Activated naive CD8-positive, alpha-beta T cell treated with anti-CD3 and anti-CD28 coated beads for 36 hours (primary cell): Measurements from ENCODE around the gene PRKN. TPM values are rescaled to one million over a fixed set of nuclear protein-coding genes. Genes with fewer than 3 reads are reported as not detected.

Source experiments
- DNase-seq: peaks from one replicate; pipeline ENCODE4 v3.0.0; 2021
- H3K27ac Mint-ChIP-seq: one replicate; pipeline ENCODE4 v1.8.0; 2022; ENCODE audit warnings: mild to moderate bottlenecking, moderate library complexity, mixed read lengths
- H3K27me3 Mint-ChIP-seq: one replicate; pipeline ENCODE4 v1.8.0; 2022; ENCODE audit warnings: mild to moderate bottlenecking, mixed read lengths
- H3K36me3 Mint-ChIP-seq: one replicate; pipeline ENCODE4 v1.8.0; 2021; ENCODE audit warnings: mild to moderate bottlenecking, mixed read lengths
- H3K4me1 Mint-ChIP-seq: one replicate; pipeline ENCODE4 v1.8.0; 2021; ENCODE audit warnings: mixed read lengths
- H3K4me3 Mint-ChIP-seq: one replicate; pipeline ENCODE4 v1.8.0; 2022; ENCODE audit warnings: mild to moderate bottlenecking, moderate library complexity, mixed read lengths
- H3K9me3 Mint-ChIP-seq: one replicate; pipeline ENCODE4 v1.8.0; 2022; ENCODE audit warnings: mixed read lengths
- total RNA-seq, 2 experiments: library from RNA; stranded (reverse); gene quantifications; one replicate each; pipeline ENCODE4 v1.2.3, GENCODE V29; 2021

Gene PRKN
- total RNA-seq, 2 experiments from 2014 or later: 0.26 to 0.52 TPM

GRCh38 chr6:162187168-162187935 is 540.2 kb downstream of the PRKN start:
- Mint-ChIP-seq H3K4me3 (no peak overlapping the region), H3K27me3 (no peaks in the 10 kb centered on the region), H3K9me3 (peaks cover 6% of the 10 kb centered on the region), H3K36me3 (peaks cover 2% of the 10 kb centered on the region), H3K27ac (no peak overlapping the region), H3K4me1 (no peaks in the 10 kb centered on the region)
- no peak for DNase-seq

- Mint-ChIP-seq H3K36me3 (peaks cover 2% of the 10 kb centered on the region), H3K9me3 (peaks cover 6% of the 10 kb centered on the region), H3K27ac (no peak overlapping the region), H3K4me1 (peaks cover 8% of the 10 kb centered on the region), H3K4me3 (no peak overlapping the region), H3K27me3 (no peaks in the 10 kb centered on the region)
- DNase-seq: no peak
Observed at GRCh38 chr6:162184465-162184864, 543.1 kb downstream of the PRKN start.

DNA sequence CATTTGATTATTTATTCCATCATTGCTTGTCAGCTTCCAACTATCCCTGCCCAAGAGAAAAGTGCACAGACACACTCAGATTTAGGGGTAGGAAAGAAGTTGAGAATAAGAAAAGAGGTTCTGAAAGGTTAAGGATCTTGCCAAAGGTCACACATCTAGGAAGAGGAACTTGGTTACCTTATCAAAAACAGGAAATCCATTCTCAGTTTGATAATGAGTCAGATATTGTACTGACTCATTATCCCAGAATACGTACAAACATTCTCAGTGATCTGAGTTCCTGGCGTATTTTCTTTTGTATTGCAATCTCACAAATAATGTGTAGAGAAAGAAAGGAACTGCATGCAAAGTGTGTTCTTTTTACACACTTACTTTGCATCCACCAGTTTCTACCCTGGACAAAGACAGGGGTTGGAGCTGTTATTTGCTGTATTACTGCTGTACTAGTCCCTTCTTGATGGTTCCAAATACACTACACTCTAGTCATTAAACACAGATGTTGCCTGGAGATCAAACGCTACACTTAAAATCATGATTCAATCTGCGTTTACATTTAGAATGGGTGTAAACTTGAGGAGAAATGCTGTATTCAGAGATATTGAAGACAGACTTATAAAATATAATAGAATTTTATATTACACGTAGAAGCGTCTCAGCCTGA is 545.7 kb downstream of the PRKN start:
- no peaks in the 10 kb centered on the region for H3K27me3 Mint-ChIP-seq
- no peak overlapping the region for H3K27ac Mint-ChIP-seq

DNA sequence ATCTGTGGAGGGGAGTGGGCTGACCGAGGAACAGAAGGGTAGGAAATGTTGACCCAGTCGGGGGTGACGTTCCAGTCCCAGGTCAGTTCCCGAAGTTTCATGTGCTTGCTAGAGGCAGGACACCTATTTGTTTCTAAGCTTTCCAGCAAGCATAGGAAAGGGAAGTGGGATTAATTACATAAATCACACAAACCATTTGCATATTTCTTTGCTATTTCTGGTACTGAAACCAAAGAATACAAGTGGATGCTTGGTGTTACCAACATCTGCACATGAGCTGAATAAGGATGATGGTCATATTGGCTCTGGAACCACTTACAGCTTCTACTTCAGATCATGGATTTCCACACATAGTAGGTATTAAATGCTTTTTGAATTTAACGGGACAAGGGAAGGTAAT is 546.5 kb downstream of the PRKN start:
- Mint-ChIP-seq H3K4me1 (peaks cover 8% of the 10 kb centered on the region), H3K27me3 (no peaks in the 10 kb centered on the region), H3K9me3 (no peaks in the 10 kb centered on the region), H3K36me3 (no peaks in the 10 kb centered on the region), H3K27ac (no peak overlapping the region), H3K4me3 (no peak overlapping the region)
- DNase-seq: no peak

More for the DNA sequence above, 545.7 kb downstream of the PRKN start:
- peaks cover under 1% of the 10 kb centered on the region for H3K9me3 Mint-ChIP-seq
- no peaks in the 10 kb centered on the region for H3K36me3 Mint-ChIP-seq
- peaks cover 8% of the 10 kb centered on the region for H3K4me1 Mint-ChIP-seq
- no peak overlapping the region for H3K4me3 Mint-ChIP-seq
- no peak for DNase-seq

DNA sequence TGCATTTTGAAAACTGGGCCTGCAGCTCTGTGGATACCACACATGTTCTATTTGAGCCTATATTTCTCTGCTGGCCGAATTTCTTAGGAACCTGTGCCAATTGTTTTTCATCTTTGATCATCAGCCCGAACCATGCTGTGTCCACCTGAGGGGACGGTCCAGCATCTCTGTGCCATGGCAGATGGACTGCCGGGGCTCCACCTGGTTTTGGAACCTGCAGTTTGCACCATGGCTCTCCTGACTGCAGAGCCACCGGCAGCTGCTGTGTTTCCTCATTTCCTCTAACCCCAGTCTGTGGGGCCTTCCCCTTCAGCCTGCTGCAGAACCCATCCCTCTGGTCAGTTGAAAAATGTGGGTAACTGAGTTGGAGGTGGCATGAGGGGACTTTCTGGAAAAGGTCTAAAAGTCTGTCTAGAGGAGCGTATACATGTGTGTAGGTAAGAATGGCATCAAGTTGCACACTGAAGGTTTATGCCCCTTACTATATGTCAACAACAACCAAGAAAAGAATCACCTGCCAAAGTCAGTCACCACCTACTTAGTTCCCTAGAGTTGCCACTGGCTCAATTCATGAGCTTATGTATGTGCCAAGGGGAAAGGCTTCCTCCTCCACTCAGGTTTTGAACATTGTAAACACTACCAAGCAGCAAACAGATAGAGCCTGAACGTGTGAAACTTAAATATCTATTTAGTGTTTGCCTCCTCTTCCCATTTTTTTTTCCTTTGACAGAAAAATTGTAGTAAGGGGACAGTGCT is 548.2 kb downstream of the PRKN start:
- Mint-ChIP-seq H3K27me3 (no peaks in the 10 kb centered on the region), H3K27ac (no peak overlapping the region), H3K9me3 (no peaks in the 10 kb centered on the region), H3K4me1 (peaks cover 8% of the 10 kb centered on the region), H3K36me3 (no peaks in the 10 kb centered on the region), H3K4me3 (no peak overlapping the region)
- no peak for DNase-seq

GRCh38 chr6:162178666-162179065 is 548.9 kb downstream of the PRKN start:
- no peaks in the 10 kb centered on the region for H3K9me3 Mint-ChIP-seq
- H3K27ac Mint-ChIP-seq: no peak overlapping the region
- no peak overlapping the region for H3K4me3 Mint-ChIP-seq

DNA sequence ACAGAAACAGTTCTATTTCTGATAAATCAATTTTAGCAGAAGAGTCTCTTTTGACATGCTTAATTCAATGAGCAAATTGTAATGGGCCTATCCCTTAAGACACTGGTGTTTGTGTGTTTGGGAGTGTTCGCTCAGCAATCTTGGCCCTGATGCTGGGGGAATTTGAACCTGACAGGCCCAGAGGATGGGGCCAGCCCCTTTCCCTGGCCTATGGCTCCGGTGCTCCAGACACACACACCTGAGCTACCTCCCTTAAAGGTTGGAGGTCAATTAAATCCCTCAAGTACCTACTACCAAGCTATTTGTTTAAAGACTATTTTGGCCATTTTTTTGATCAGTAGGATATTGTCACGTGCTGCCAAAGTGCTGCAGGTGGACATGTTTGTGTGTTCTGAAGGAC is 549.3 kb downstream of the PRKN start:
- no peaks in the 10 kb centered on the region for H3K9me3 Mint-ChIP-seq
- no peak overlapping the region for H3K27ac Mint-ChIP-seq
- no peaks in the 10 kb centered on the region for H3K36me3 Mint-ChIP-seq
- H3K27me3 Mint-ChIP-seq: no peaks in the 10 kb centered on the region
- H3K4me3 Mint-ChIP-seq: no peak overlapping the region
- peaks cover 8% of the 10 kb centered on the region for H3K4me1 Mint-ChIP-seq
- DNase-seq: no peak

More at GRCh38 chr6:162178666-162179065, 548.9 kb downstream of the PRKN start:
- Mint-ChIP-seq H3K4me1 (peaks cover 8% of the 10 kb centered on the region), H3K36me3 (no peaks in the 10 kb centered on the region), H3K27me3 (no peaks in the 10 kb centered on the region)
- DNase-seq: no peak

GRCh38 chr6:162177746-162178145 is 549.8 kb downstream of the PRKN start:
- Mint-ChIP-seq H3K27ac (no peak overlapping the region), H3K9me3 (no peaks in the 10 kb centered on the region), H3K36me3 (no peaks in the 10 kb centered on the region), H3K27me3 (no peaks in the 10 kb centered on the region), H3K4me3 (no peak overlapping the region), H3K4me1 (peaks cover 8% of the 10 kb centered on the region)
- DNase-seq: no peak

DNA sequence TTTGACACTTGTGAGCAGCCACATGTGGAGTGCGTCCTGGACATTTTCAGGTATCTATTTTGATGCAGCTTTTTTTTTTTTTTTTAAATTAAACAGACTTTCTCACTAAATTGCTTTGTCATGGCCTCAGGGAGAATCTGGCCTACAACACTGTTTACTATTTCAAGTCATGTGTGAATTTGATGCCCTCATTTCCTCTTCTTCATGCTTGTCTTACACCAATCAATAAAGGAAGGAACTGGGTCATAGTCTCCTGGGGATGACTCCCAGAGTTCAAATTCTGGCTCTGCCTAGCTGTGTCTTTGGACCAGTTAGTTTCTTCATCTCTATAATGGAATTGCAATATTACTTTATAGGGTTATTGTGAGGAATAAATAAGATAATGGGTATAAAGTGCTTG is 554.1 kb downstream of the PRKN start:
- H3K27me3 Mint-ChIP-seq: no peaks in the 10 kb centered on the region
- no peaks in the 10 kb centered on the region for H3K36me3 Mint-ChIP-seq
- no peak for DNase-seq
- H3K4me1 Mint-ChIP-seq: no peaks in the 10 kb centered on the region
- H3K27ac Mint-ChIP-seq: no peak overlapping the region
- no peaks in the 10 kb centered on the region for H3K9me3 Mint-ChIP-seq
- H3K4me3 Mint-ChIP-seq: no peak overlapping the region

- Mint-ChIP-seq H3K4me1 (no peaks in the 10 kb centered on the region), H3K27ac (no peak overlapping the region), H3K27me3 (no peaks in the 10 kb centered on the region), H3K9me3 (no peaks in the 10 kb centered on the region), H3K36me3 (no peaks in the 10 kb centered on the region), H3K4me3 (no peak overlapping the region)
- no peak for DNase-seq
Observed at GRCh38 chr6:162165479-162165878, 562.1 kb downstream of the PRKN start.

DNA sequence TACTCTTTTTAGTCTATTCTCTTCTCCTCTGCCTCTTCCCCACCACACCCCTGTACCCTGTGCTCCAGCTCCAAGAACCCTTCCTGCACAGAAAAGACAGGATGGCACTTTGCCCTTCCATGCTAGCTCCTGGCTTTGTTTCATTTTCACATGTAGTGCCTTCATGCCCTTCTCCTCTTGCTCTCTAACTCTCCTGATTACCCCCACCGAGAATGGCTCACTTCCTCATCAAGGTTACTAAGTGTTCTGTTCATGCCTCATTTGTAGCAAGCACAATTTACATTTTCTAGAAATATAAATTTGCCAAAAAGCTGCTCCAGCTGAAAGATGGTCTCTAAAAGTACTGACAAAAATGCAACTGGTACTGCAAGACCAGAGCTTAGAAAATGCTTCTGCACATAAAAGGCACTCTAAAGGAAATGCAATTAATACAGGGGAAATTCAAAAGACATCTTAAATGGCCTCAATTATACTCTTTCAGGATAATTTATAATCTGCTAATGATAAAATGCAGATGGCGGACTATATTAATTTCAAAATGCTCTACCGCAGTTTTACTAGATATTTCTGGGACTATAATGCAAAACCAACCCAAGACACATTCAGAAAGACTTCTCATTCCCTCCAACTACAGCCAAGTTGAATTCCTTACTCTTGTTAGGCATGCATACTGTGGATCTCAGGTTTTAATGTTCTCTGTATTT is 570.2 kb downstream of the PRKN start:
- Mint-ChIP-seq H3K4me1 (no peaks in the 10 kb centered on the region), H3K27ac (no peak overlapping the region), H3K27me3 (no peaks in the 10 kb centered on the region), H3K4me3 (no peak overlapping the region), H3K36me3 (no peaks in the 10 kb centered on the region), H3K9me3 (peaks cover 2% of the 10 kb centered on the region)
- DNase-seq: no peak

DNA sequence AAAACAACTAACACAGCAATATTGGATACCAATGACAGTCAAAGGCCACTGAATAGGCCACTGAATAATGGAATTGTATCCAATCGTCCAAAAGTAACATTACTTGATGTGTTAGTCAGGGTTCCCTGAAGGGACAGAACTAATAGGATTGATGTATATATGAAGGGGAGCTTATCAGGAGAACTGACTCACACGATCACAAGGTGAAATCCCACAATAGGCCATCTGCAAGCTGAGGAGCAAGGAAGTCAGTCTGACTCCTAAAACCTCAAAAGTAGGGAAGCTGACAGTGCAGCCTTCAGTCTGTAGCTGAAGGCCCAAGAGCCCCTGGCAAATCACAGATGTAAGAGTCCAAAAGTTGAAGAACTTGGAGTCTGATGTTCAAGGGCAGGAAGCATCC is 571.4 kb downstream of the PRKN start:
- Mint-ChIP-seq H3K4me3 (no peak overlapping the region), H3K4me1 (no peaks in the 10 kb centered on the region), H3K27ac (no peak overlapping the region), H3K27me3 (no peaks in the 10 kb centered on the region), H3K36me3 (no peaks in the 10 kb centered on the region), H3K9me3 (peaks cover 2% of the 10 kb centered on the region)
- DNase-seq: no peak

DNA sequence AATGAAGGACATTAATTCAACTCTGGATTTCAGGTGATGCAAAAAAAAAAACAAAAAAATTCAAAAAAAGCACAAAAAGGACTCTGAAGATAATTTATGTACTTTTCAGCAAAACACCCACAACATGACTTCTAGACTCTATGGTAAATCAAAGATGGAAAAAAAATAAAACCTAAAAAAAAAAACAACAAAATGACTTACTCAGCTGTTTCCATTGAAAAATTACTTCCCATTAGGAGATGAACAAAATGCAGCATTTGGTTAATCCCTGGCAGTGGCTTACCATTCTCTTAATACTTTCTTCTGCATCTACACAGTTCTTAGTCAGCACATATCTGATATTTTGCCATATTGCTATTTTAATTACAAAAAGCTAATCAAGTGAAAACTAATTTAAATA is 572.6 kb downstream of the PRKN start:
- no peaks in the 10 kb centered on the region for H3K4me1 Mint-ChIP-seq
- H3K27me3 Mint-ChIP-seq: no peaks in the 10 kb centered on the region
- H3K36me3 Mint-ChIP-seq: no peaks in the 10 kb centered on the region
- DNase-seq: no peak
- H3K9me3 Mint-ChIP-seq: peaks cover 2% of the 10 kb centered on the region
- no peak overlapping the region for H3K27ac Mint-ChIP-seq
- H3K4me3 Mint-ChIP-seq: no peak overlapping the region

DNA sequence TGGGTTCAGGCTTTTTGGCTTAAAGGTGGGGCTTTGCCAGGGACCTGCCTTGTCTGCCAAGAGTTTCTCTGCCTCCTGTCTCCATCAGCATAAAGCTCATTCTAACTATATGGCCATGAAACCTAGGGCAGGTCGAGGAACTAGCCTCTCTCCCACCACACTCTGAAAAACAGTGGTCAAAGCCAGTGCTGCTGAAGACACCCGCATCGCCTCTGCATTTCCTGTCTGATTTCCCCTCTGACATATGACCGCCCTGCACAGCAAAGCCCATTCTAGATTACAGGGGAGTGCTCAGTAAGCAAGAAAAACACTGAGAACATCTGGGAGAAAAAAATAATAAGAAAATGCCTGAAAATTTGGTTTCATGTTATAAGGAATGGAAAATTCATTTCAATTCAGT is 573.6 kb downstream of the PRKN start:
- Mint-ChIP-seq H3K27me3 (no peaks in the 10 kb centered on the region), H3K4me3 (no peak overlapping the region), H3K36me3 (no peaks in the 10 kb centered on the region), H3K27ac (no peak overlapping the region), H3K9me3 (peaks cover 2% of the 10 kb centered on the region), H3K4me1 (no peaks in the 10 kb centered on the region)
- DNase-seq: no peak

GRCh38 chr6:162153120-162153519 is 574.4 kb downstream of the PRKN start:
- DNase-seq: no peak
- H3K4me3 Mint-ChIP-seq: no peak overlapping the region
- H3K36me3 Mint-ChIP-seq: no peaks in the 10 kb centered on the region
- H3K4me1 Mint-ChIP-seq: no peaks in the 10 kb centered on the region
- H3K9me3 Mint-ChIP-seq: peaks cover 2% of the 10 kb centered on the region
- no peaks in the 10 kb centered on the region for H3K27me3 Mint-ChIP-seq
- H3K27ac Mint-ChIP-seq: no peak overlapping the region
